Gastroesophageal sphincter (tissue), 3 donors: Measurements from ENCODE around the gene TMEM131L.
"Not testable (repeated sequence)": the region's sequence is repeated elsewhere in the genome, so short reads cannot be mapped to it uniquely, and the experiment has no call there.

Source experiments
- EP300 ChIP-seq: sonication (generic); formaldehyde crosslinking; IDR thresholded peaks from one replicate; pipeline ENCODE4 v1.6.1; 2017; ENCODE audit warnings: antibody characterized with exemption, mild to moderate bottlenecking
- POLR2A ChIP-seq, 2 donors: fragments of 450-650 bp; IDR thresholded peaks; one replicate each; pipeline ENCODE4 v1.6.1; 2017; ENCODE audit warnings: antibody characterized with exemption in 2 of 2, mild to moderate bottlenecking in 2 of 2, moderate library complexity in 1 of 2
- POLR2AphosphoS5 ChIP-seq: sonication (generic); formaldehyde crosslinking; IDR thresholded peaks from one replicate; pipeline ENCODE4 v1.6.1; 2017; ENCODE audit warnings: antibody characterized with exemption
- TF ChIP-seq, protein P1 (sequence below), 4 experiments: fragments of 200-600 bp in 2 of 4; fragments of 450-650 bp in 2 of 4; sonication (generic) in 1 of 4; IDR thresholded peaks; one replicate each; pipeline ENCODE4 v1.5.1; 2017 to 2019; ENCODE audit warnings: antibody characterized with exemption in 4 of 4, mild to moderate bottlenecking in 2 of 4, moderate library complexity in 2 of 4

DNA sequence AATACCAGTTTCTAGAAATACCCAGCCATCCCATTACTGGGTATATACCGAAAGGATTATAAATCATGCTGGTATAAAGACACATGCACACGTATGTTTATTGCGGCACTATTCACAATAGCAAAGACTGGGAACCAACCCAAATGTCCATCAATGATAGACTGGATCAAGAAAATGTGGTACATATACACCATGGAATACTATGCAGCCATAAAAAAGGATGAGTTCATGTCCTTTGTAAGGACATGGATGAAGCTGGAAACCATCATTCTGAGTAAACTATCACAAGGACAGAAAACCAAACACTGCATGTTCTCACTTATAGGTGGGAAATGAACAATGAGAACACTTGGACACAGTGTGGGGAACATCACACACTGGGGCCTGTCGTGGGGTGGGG is 4.6 kb upstream of the TMEM131L start:
- TF ChIP-seq, protein P1, sequence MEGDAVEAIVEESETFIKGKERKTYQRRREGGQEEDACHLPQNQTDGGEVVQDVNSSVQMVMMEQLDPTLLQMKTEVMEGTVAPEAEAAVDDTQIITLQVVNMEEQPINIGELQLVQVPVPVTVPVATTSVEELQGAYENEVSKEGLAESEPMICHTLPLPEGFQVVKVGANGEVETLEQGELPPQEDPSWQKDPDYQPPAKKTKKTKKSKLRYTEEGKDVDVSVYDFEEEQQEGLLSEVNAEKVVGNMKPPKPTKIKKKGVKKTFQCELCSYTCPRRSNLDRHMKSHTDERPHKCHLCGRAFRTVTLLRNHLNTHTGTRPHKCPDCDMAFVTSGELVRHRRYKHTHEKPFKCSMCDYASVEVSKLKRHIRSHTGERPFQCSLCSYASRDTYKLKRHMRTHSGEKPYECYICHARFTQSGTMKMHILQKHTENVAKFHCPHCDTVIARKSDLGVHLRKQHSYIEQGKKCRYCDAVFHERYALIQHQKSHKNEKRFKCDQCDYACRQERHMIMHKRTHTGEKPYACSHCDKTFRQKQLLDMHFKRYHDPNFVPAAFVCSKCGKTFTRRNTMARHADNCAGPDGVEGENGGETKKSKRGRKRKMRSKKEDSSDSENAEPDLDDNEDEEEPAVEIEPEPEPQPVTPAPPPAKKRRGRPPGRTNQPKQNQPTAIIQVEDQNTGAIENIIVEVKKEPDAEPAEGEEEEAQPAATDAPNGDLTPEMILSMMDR (IDR thresholded peaks at IDR 0.05) = not testable (repeated sequence)
- TF ChIP-seq POLR2A (IDR thresholded peaks at IDR 0.05); POLR2AphosphoS5; EP300: not testable (repeated sequence)
